Measurements from ENCODE around the gene EIF4A3. TPM values are rescaled to one million over a fixed set of nuclear protein-coding genes. Genes with fewer than 3 reads are reported as not detected.

The EIF4A3 gene
- polyA plus RNA-seq, 1 experiment = 103 TPM

- H3K4me3 ChIP-seq (ENCODE audit: low read depth, low read length) = no peak overlapping the region
- H3K27ac ChIP-seq (ENCODE audit: low read depth, low read length) = no peak overlapping the region
- TF ChIP-seq, protein P1, sequence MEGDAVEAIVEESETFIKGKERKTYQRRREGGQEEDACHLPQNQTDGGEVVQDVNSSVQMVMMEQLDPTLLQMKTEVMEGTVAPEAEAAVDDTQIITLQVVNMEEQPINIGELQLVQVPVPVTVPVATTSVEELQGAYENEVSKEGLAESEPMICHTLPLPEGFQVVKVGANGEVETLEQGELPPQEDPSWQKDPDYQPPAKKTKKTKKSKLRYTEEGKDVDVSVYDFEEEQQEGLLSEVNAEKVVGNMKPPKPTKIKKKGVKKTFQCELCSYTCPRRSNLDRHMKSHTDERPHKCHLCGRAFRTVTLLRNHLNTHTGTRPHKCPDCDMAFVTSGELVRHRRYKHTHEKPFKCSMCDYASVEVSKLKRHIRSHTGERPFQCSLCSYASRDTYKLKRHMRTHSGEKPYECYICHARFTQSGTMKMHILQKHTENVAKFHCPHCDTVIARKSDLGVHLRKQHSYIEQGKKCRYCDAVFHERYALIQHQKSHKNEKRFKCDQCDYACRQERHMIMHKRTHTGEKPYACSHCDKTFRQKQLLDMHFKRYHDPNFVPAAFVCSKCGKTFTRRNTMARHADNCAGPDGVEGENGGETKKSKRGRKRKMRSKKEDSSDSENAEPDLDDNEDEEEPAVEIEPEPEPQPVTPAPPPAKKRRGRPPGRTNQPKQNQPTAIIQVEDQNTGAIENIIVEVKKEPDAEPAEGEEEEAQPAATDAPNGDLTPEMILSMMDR (IDR thresholded peaks at IDR 0.05; ENCODE audit: low read depth, low read length) = no peak
- CTCF ChIA-PET = no interaction called here
- no peaks in the 10 kb centered on the region; the same call in 1 of the 2 replicates for H3K9me3 ChIP-seq (ENCODE audit: control insufficient read depth, insufficient read depth, low read length)
- H3K27me3 ChIP-seq (ENCODE audit: control insufficient read depth, insufficient read depth, low read length) = peaks cover 16% of the 10 kb centered on the region
- DNase-seq (ENCODE audit: low read depth, low spot score) = no peak
- POLR2A ChIA-PET = no interaction called here
These were observed 21.4 kb upstream of the EIF4A3 start for GRCh38 chr17:80168371-80168770.

GRCh38 chr17:80166446-80166845 lies 19.5 kb upstream of the EIF4A3 start:
- CTCF ChIA-PET = no interaction called here
- Histone ChIP-seq H3K27me3 (ENCODE audit: control insufficient read depth, insufficient read depth, low read length) (peaks cover 10% of the 10 kb centered on the region), H3K9me3 (ENCODE audit: control insufficient read depth, insufficient read depth, low read length) (no peaks in the 10 kb centered on the region), H3K27ac (ENCODE audit: low read depth, low read length) (no peak overlapping the region), H3K4me3 (ENCODE audit: low read depth, low read length) (no peak overlapping the region)
- POLR2A ChIA-PET = interaction anchor here (0.7 kb wide), 1 partner anchor 21 kb away, joined by 3 read pairs; no protein-coding TSS in a partner anchor
- no peak for DNase-seq (ENCODE audit: low read depth, low spot score)
- TF ChIP-seq, protein P1 (IDR thresholded peaks at IDR 0.05; ENCODE audit: low read depth, low read length) = no peak

DNA sequence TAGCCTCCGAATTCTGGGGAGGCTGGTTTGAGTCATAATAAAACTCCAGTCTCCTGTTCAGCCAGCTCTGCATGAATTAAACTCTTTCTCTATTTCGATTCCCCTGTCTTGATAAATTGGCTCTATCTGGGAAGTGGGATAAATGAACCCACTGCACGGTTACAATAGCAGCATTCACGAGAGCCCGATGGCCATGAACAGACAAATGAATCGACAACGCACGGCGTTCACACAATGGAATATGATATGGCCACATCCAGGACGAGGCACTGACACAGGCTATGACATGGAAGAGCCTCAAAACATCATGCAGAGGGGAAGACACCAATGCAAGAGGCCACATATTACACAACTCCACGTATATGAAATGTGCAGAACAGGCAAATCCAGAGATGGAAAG lies 17.3 kb upstream of the EIF4A3 start:
- CTCF ChIA-PET = no interaction called here
- H3K27ac ChIP-seq (ENCODE audit: low read depth, low read length) = no peak overlapping the region
- TF ChIP-seq, protein P1 (IDR thresholded peaks at IDR 0.05; ENCODE audit: low read depth, low read length) = no peak
- POLR2A ChIA-PET = interaction anchor here (0.7 kb wide), 1 partner anchor 206 kb away, joined by 5 read pairs; no protein-coding TSS in a partner anchor
- peaks cover 17% of the 10 kb centered on the region for H3K27me3 ChIP-seq (ENCODE audit: control insufficient read depth, insufficient read depth, low read length)
- H3K9me3 ChIP-seq (ENCODE audit: control insufficient read depth, insufficient read depth, low read length) = no peaks in the 10 kb centered on the region
- DNase-seq (ENCODE audit: low read depth, low spot score) = no peak
- H3K4me3 ChIP-seq (ENCODE audit: low read depth, low read length) = no peak overlapping the region

- H3K27ac ChIP-seq (ENCODE audit: low read depth, low read length) = no peak overlapping the region
- no peak for DNase-seq (ENCODE audit: low read depth, low spot score)
- peaks cover 15% of the 10 kb centered on the region for H3K27me3 ChIP-seq (ENCODE audit: control insufficient read depth, insufficient read depth, low read length)
- TF ChIP-seq, protein P1 (IDR thresholded peaks at IDR 0.05; ENCODE audit: low read depth, low read length) = no peak
- CTCF ChIA-PET = interaction anchor here (1.0 kb wide), 1 partner anchor 34 kb away, joined by 3 read pairs; no protein-coding TSS in a partner anchor
- POLR2A ChIA-PET = interaction anchor here (0.7 kb wide), 1 partner anchor 206 kb away, joined by 5 read pairs; no protein-coding TSS in a partner anchor
- H3K4me3 ChIP-seq (ENCODE audit: low read depth, low read length) = no peak overlapping the region
- H3K9me3 ChIP-seq (ENCODE audit: control insufficient read depth, insufficient read depth, low read length) = no peaks in the 10 kb centered on the region
These were observed 16.4 kb upstream of the EIF4A3 start for GRCh38 chr17:80163336-80163735.

DNA sequence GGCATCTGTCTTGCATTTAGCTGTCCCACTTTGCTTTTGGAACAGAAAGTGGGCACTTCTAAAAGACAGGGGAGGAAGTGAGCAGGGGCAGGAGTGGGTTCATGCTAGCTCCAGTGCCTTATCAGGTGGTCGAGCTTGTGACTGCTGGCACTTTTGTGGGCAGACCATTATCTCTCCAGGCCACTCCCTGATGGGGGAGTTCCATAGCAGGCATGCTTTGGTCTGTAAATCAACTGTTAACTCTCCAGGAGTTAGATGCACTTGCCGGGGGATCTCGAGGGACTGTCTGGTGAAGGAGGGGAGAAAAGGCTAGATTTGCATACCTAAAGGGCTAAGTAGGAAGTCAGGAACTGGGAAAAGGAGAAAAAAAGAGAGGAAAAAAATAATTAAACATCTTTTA lies 13.6 kb upstream of the EIF4A3 start:
- CTCF ChIA-PET = no interaction called here
- TF ChIP-seq, protein P1 (IDR thresholded peaks at IDR 0.05; ENCODE audit: low read depth, low read length) = no peak
- POLR2A ChIA-PET = no interaction called here
- peaks cover 6% of the 10 kb centered on the region; the same call in 1 of the 2 replicates for H3K9me3 ChIP-seq (ENCODE audit: control insufficient read depth, insufficient read depth, low read length)
- H3K27ac ChIP-seq (ENCODE audit: low read depth, low read length) = no peak overlapping the region
- no peak for DNase-seq (ENCODE audit: low read depth, low spot score)
- H3K27me3 ChIP-seq (ENCODE audit: control insufficient read depth, insufficient read depth, low read length) = peaks cover 15% of the 10 kb centered on the region
- no peak overlapping the region for H3K4me3 ChIP-seq (ENCODE audit: low read depth, low read length)
